ENCODE results near the gene BSN.

Gene BSN

GRCh38 chr3:49718858-49719213 lies 164.6 kb downstream of the BSN start:
- TF ChIP-seq CTCF (IDR thresholded peaks at IDR 0.05; ENCODE audit: low read length) = no peak
- no peak for TF ChIP-seq EZH2 (IDR thresholded peaks at IDR 0.05; ENCODE audit: borderline replicate concordance, low read length)
- H3K9ac ChIP-seq (ENCODE audit: low read length) = peak overlapping the region; percentile 30; the same call in 1 of the 2 replicates
- peak overlapping the region; percentile 56 for H3K4me3 ChIP-seq (ENCODE audit: low read depth, low read length, poor library complexity, severe bottlenecking)
- no peak overlapping the region for H3K27ac ChIP-seq (ENCODE audit: low read depth, low read length, poor library complexity, severe bottlenecking)
- no peaks in the 10 kb centered on the region for H3K9me2 ChIP-seq (ENCODE audit: low read depth, low read length)
- H3K9me3 ChIP-seq (ENCODE audit: low read length) = no peaks in the 10 kb centered on the region
- H3K36me3 ChIP-seq (ENCODE audit: insufficient read depth, low read length) = peaks cover 46% of the 10 kb centered on the region
- H3K4me1 ChIP-seq (ENCODE audit: insufficient read depth, low read length, severe bottlenecking) = peaks cover 12% of the 10 kb centered on the region
- H2AFZ ChIP-seq (ENCODE audit: low read length) = no peak overlapping the region
- H3K27me3 ChIP-seq (ENCODE audit: insufficient read depth, low read length) = no peaks in the 10 kb centered on the region
- H4K20me1 ChIP-seq (ENCODE audit: insufficient read depth, low read length) = no peaks in the 10 kb centered on the region
- peak overlapping the region; percentile 60 for H3K4me2 ChIP-seq (ENCODE audit: low read length)
- no peaks in the 10 kb centered on the region for H3K79me2 ChIP-seq (ENCODE audit: insufficient read depth, low read length)
- H3F3A ChIP-seq (ENCODE audit: insufficient read depth, low read length) = no peaks in the 10 kb centered on the region

- Histone ChIP-seq H3F3A (ENCODE audit: insufficient read depth, low read length) (no peaks in the 10 kb centered on the region), H3K9me3 (ENCODE audit: low read length) (no peaks in the 10 kb centered on the region), H3K4me3 (ENCODE audit: low read depth, low read length, poor library complexity, severe bottlenecking) (peak within 1 kb of the TSS; percentile 56), H3K9me2 (ENCODE audit: low read depth, low read length) (no peaks in the 10 kb centered on the region), H3K27me3 (ENCODE audit: insufficient read depth, low read length) (no peaks in the 10 kb centered on the region), H3K4me1 (ENCODE audit: insufficient read depth, low read length, severe bottlenecking) (peaks cover 14% of the 10 kb centered on the region), H4K20me1 (ENCODE audit: insufficient read depth, low read length) (no peaks in the 10 kb centered on the region), H3K27ac (ENCODE audit: low read depth, low read length, poor library complexity, severe bottlenecking) (no peak within 1 kb of the TSS), H2AFZ (ENCODE audit: low read length) (no peak within 1 kb of the TSS), H3K4me2 (ENCODE audit: low read length) (peak within 1 kb of the TSS; percentile 60), H3K79me2 (ENCODE audit: insufficient read depth, low read length) (no peaks in the 10 kb centered on the region), H3K9ac (ENCODE audit: low read length) (peak within 1 kb of the TSS; percentile 30; the same call in 1 of the 2 replicates), H3K36me3 (ENCODE audit: insufficient read depth, low read length) (peaks cover 46% of the 10 kb centered on the region)
- peak; percentile 25; the same call in 1 of the 2 replicates for TF ChIP-seq CTCF (IDR thresholded peaks at IDR 0.05; ENCODE audit: low read length)
- no peak for TF ChIP-seq EZH2 (IDR thresholded peaks at IDR 0.05; ENCODE audit: borderline replicate concordance, low read length)
These were observed 165.1 kb downstream of the BSN start, which contains the start of gene AMIGO3 for GRCh38 chr3:49719214-49719884. AMIGO3 (minus strand) TSS chr3:49719684; CDS start chr3:49719465, 219 bp downstream.

Data from OCI-LY1 (cell line).